Measurements from ENCODE around the gene CDC42SE2.
"Not testable (repeated sequence)": the region's sequence is repeated elsewhere in the genome, so short reads cannot be mapped to it uniquely, and the experiment has no call there.

GRCh38 chr5:131335756-131336155 is 71.9 kb downstream of the CDC42SE2 start:
- TF ChIP-seq, protein P1, sequence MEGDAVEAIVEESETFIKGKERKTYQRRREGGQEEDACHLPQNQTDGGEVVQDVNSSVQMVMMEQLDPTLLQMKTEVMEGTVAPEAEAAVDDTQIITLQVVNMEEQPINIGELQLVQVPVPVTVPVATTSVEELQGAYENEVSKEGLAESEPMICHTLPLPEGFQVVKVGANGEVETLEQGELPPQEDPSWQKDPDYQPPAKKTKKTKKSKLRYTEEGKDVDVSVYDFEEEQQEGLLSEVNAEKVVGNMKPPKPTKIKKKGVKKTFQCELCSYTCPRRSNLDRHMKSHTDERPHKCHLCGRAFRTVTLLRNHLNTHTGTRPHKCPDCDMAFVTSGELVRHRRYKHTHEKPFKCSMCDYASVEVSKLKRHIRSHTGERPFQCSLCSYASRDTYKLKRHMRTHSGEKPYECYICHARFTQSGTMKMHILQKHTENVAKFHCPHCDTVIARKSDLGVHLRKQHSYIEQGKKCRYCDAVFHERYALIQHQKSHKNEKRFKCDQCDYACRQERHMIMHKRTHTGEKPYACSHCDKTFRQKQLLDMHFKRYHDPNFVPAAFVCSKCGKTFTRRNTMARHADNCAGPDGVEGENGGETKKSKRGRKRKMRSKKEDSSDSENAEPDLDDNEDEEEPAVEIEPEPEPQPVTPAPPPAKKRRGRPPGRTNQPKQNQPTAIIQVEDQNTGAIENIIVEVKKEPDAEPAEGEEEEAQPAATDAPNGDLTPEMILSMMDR (conservative IDR thresholded peaks at IDR 0.05), result not testable (repeated sequence)
- not testable (repeated sequence) for TF ChIP-seq EZH2 (IDR thresholded peaks at IDR 0.05; ENCODE audit: low read depth)

Measured in PC-9 (cell line).